8988T (cell line): ENCODE results near the gene NBAS.
"Not testable (repeated sequence)": the region's sequence is repeated elsewhere in the genome, so short reads cannot be mapped to it uniquely, and the experiment has no call there.

Experiments
- DNase-seq: peaks from one replicate; pipeline ENCODE4 v3.0.0; 2011

Gene NBAS

GRCh38 chr2:15298770-15299169, 262.4 kb downstream of the NBAS start:
- DNase-seq: no peak

GRCh38 chr2:15293262-15293937, 267.7 kb downstream of the NBAS start:
- no peak for DNase-seq

- no peak for DNase-seq
These were observed 273.5 kb downstream of the NBAS start for GRCh38 chr2:15287447-15288184.

GRCh38 chr2:15284614-15285013, 276.5 kb downstream of the NBAS start:
- no peak for DNase-seq

- no peak for DNase-seq
These were observed 279.5 kb downstream of the NBAS start for GRCh38 chr2:15281681-15282080.

- no peak for DNase-seq
These were observed 281.8 kb downstream of the NBAS start for GRCh38 chr2:15279201-15279876.

- DNase-seq: no peak
These were observed 282.8 kb downstream of the NBAS start for GRCh38 chr2:15278296-15278695.

GRCh38 chr2:15275346-15275745, 285.8 kb downstream of the NBAS start:
- no peak for DNase-seq

- DNase-seq: no peak
These were observed 287.7 kb downstream of the NBAS start for GRCh38 chr2:15273452-15273851.

GRCh38 chr2:15272942-15273341, 288.2 kb downstream of the NBAS start:
- DNase-seq: no peak

- DNase-seq: no peak
These were observed 289.1 kb downstream of the NBAS start for GRCh38 chr2:15271941-15272542.

- DNase-seq: no peak
These were observed 289.9 kb downstream of the NBAS start for GRCh38 chr2:15271276-15271675.

- no peak for DNase-seq
These were observed 292.1 kb downstream of the NBAS start for GRCh38 chr2:15269043-15269442.

GRCh38 chr2:15265889-15266288, 295.2 kb downstream of the NBAS start:
- DNase-seq: no peak

- DNase-seq: no peak
These were observed 297.0 kb downstream of the NBAS start for GRCh38 chr2:15263976-15264685.

- DNase-seq: no peak
These were observed 298.3 kb downstream of the NBAS start for GRCh38 chr2:15262792-15263191.

- no peak for DNase-seq
These were observed 300.3 kb downstream of the NBAS start for GRCh38 chr2:15260835-15261234.

GRCh38 chr2:15260196-15260595, 300.9 kb downstream of the NBAS start:
- no peak for DNase-seq

GRCh38 chr2:15259356-15259756, 301.8 kb downstream of the NBAS start:
- DNase-seq: no peak

- DNase-seq: not testable (repeated sequence)
These were observed 302.7 kb downstream of the NBAS start for GRCh38 chr2:15258385-15258784.

GRCh38 chr2:15253835-15254286, 307.3 kb downstream of the NBAS start:
- DNase-seq: no peak

- no peak for DNase-seq
These were observed 307.9 kb downstream of the NBAS start for GRCh38 chr2:15253247-15253646.

GRCh38 chr2:15251753-15252152, 309.4 kb downstream of the NBAS start:
- no peak for DNase-seq
